Psoas muscle (tissue), 8 donors: ENCODE data around the gene MRPS33. TPM values are rescaled to one million over a fixed set of nuclear protein-coding genes. Genes with fewer than 3 reads are reported as not detected.

Source experiments
- ATAC-seq, 4 donors: fragments of 200-7000 bp; cut with Tn5 transposase; one replicate each; pipeline ENCODE4 v1.9.1; 2020; ENCODE audit warnings: moderate library complexity in 3 of 4, mild to moderate bottlenecking in 2 of 4
- DNase-seq, 2 donors: peaks; one replicate each; pipeline ENCODE4 v3.0.0-alpha.2; 2020
- H3K27ac ChIP-seq: fragments of 200-600 bp; one replicate; pipeline ENCODE4 v1.8.0; 2022
- H3K27me3 ChIP-seq, 3 donors: fragments of 200-600 bp in 1 of 3; one replicate each; pipeline versions ENCODE4 v1.6.1 to v1.8.0; 2013 to 2022; ENCODE audit warnings: low read length in 2 of 3, mild to moderate bottlenecking in 2 of 3, moderate library complexity in 1 of 3; ENCODE audit not compliant: insufficient read depth in 3 of 3
- H3K36me3 ChIP-seq, 2 donors: fragments of 200-600 bp in 1 of 2; one replicate each; pipeline versions ENCODE4 v1.6.1 to v1.8.0; 2013 to 2022; ENCODE audit warnings: low read depth in 1 of 2, mild to moderate bottlenecking in 1 of 2, moderate library complexity in 1 of 2; ENCODE audit not compliant: insufficient read depth in 1 of 2
- H3K4me1 ChIP-seq: fragments of 200-600 bp; one replicate; pipeline ENCODE4 v1.8.0; 2022
- H3K4me3 ChIP-seq: fragments of 200-600 bp; one replicate; pipeline ENCODE4 v1.8.0; 2022; ENCODE audit warnings: mild to moderate bottlenecking
- H3K9me3 ChIP-seq: fragments of 200-600 bp; one replicate; pipeline ENCODE4 v1.8.0; 2022
- CTCF ChIP-seq: fragments of 200-600 bp; IDR thresholded peaks from one replicate; pipeline ENCODE4 v1.8.0; 2022; ENCODE audit warnings: antibody characterized with exemption
- WGBS, 3 donors: extraction: QIAGEN DNeasy Blood & Tissue Kit; methylation state at CpG; one replicate each; pipeline versions ENCODE4 v1.1.6 to v1.1.7; 2013; 5-methylcytosine and 5-hydroxymethylcytosine counted together
- intact Hi-C, 2 donors: fragments of 100-400 bp; cut with DNase I; formaldehyde crosslinking; loops; one replicate each; pipeline versions ENCODE4 v1.11.0 to v1.14.2; 2022
- long read RNA-seq, 2 donors: library from polyadenylated mRNA; unstranded; transcript quantifications; one replicate each; pipeline ENCODE4 v2.0.0, GENCODE V29; 2021
- polyA plus RNA-seq, 3 donors: library from polyadenylated mRNA; stranded (reverse); fragments of 200-250 nt; gene quantifications; one replicate each; pipeline ENCODE4 v1.2.3, GENCODE V29; 2013
- total RNA-seq, 4 donors: library from RNA; stranded (reverse); fragmentation: NEBNext Ultra II Directional in 2 of 4; extraction: Animal tissue kit (Norgen Biotek cat#: 25700) in 2 of 4; gene quantifications; one replicate each; pipeline versions ENCODE4 v1.2.1 to v1.2.4, GENCODE V29; 2021 to 2023
- donor health status: healthy with polysubstance abuse.
- donor health status: DM: no; HTN: no; CAD: no; lungs with moderate emphysema.
- donor health status: Bipolar disorder and iron deficiency.
- donor health status: healthy.
- donor health status: DM: yes; HTN: yes; CAD: no.
- donor health status: DM: no; HTN: no; CAD: no.
- donor health status: DM: no; HTN: no; CAD: no.
- donor health status: DM: yes; HTN: yes; CAD: no.

MRPS33 gene
- 100 to 1,000 TPM in 2 of 4 donors, 10 to 100 TPM in 2; 70.5 to 105 (median 93.7) TPM for total RNA-seq
- polyA plus RNA-seq, result 100 to 1,000 TPM in 2 of 3 donors, 10 to 100 TPM in 1; 96.5 to 131 (median 124) TPM
- long read RNA-seq, donor 1, full-length matches to known transcripts, result 28 of 28 reads
- long read RNA-seq, donor 1, partial matches to known transcripts, result 0 of 28 reads
- long read RNA-seq, donor 1, other reads (novel, unspliced or antisense), result 0 of 28 reads
- long read RNA-seq, donor 2, full-length matches to known transcripts, result 35 of 43 reads
- long read RNA-seq, donor 2, partial matches to known transcripts, result 1 of 43 reads
- long read RNA-seq, donor 2, other reads (novel, unspliced or antisense), result 7 of 43 reads

- peaks cover 0 to 8% of the 10 kb centered on the region in 2 donors for H3K36me3 ChIP-seq
- WGBS, 3 donors, result 0 to 1% (median 1%) methylated on average over 45 to 47 of the region's 47 CpGs
- peaks cover 11% of the 10 kb centered on the region for H3K4me1 ChIP-seq
- peak within 1 kb of the TSS; percentile 87 for H3K27ac ChIP-seq
- H3K27me3 ChIP-seq, result peaks cover 0 to 7% (median 0%) of the 10 kb centered on the region in 3 donors
- H3K9me3 ChIP-seq, result peaks cover 7% of the 10 kb centered on the region
- H3K4me3 ChIP-seq, result peak within 1 kb of the TSS; percentile 85
- peak; percentile 99 to 100 (median 100) for ATAC-seq
- peak; percentile 93 to 96 for DNase-seq
- peak; percentile 15 for TF ChIP-seq CTCF
- intact Hi-C loops, result loop anchor here (5.0 to 10.0 kb wide), 3 partner anchors 340 to 497 kb away; partner anchors contain the start of gene ADCK2 (in 1 of the 2)
Measured at GRCh38 chr7:141014524-141015395, at the start of gene MRPS33. Gene MRPS33, minus strand, starts transcription at chr7:141014952. Its CDS starts 4,319 bp downstream, at chr7:141010633.

GRCh38 chr7:141057788-141058187 lies 43.0 kb upstream of the MRPS33 start:
- ATAC-seq (no peak), DNase-seq (no peak)
- Histone ChIP-seq H3K4me1 (no peaks in the 10 kb centered on the region), H3K4me3 (no peak overlapping the region), H3K27ac (no peak overlapping the region), H3K9me3 (no peaks in the 10 kb centered on the region), H3K27me3 (no peaks in the 10 kb centered on the region), H3K36me3 (no peaks in the 10 kb centered on the region)
- intact Hi-C loops, result no loop called here
- no peak for TF ChIP-seq CTCF
- 82 to 88% (median 83%) methylated on average over 3 of the region's 3 CpGs for WGBS, 3 donors

GRCh38 chr7:141055146-141055545 lies 40.4 kb upstream of the MRPS33 start:
- H3K27me3 ChIP-seq, result no peaks in the 10 kb centered on the region
- no peak for ATAC-seq
- H3K4me1 ChIP-seq, result no peaks in the 10 kb centered on the region
- H3K9me3 ChIP-seq, result no peaks in the 10 kb centered on the region
- H3K27ac ChIP-seq, result no peak overlapping the region
- H3K4me3 ChIP-seq, result no peak overlapping the region
- WGBS, 3 donors, result 77 to 87% (median 81%) methylated on average over 4 of the region's 4 CpGs
- no peak for DNase-seq
- TF ChIP-seq CTCF, result no peak
- intact Hi-C loops, result no loop called here
- H3K36me3 ChIP-seq, result no peaks in the 10 kb centered on the region

GRCh38 chr7:141053626-141054025 lies 38.9 kb upstream of the MRPS33 start:
- ATAC-seq, result peak in 1 of 4 donors; percentile 44
- no peak for TF ChIP-seq CTCF
- H3K4me3 ChIP-seq, result no peak overlapping the region
- no peak overlapping the region for H3K27ac ChIP-seq
- H3K4me1 ChIP-seq, result no peaks in the 10 kb centered on the region
- no peaks in the 10 kb centered on the region for H3K36me3 ChIP-seq
- no peak for DNase-seq
- H3K27me3 ChIP-seq, result no peaks in the 10 kb centered on the region
- intact Hi-C loops, result no loop called here
- H3K9me3 ChIP-seq, result no peaks in the 10 kb centered on the region
- WGBS, 3 donors, result 39 to 49% (median 48%) methylated on average over 9 of the region's 9 CpGs
